Osteoblast (primary cell): ENCODE data around the gene PITX1. TPM values are rescaled to one million over a fixed set of nuclear protein-coding genes. Genes with fewer than 3 reads are reported as not detected.

Experiments
- DNase-seq: peaks from one replicate; pipeline ENCODE4 v3.0.0; 2011; ENCODE audit warnings: low spot score, mixed read lengths; ENCODE audit not compliant: insufficient read length; ENCODE audit errors: missing footprints
- H2AFZ ChIP-seq: 2 replicates; pipeline ENCODE4 v1.6.0; 2011; ENCODE audit warnings: mild to moderate bottlenecking, low read length
- H3K27ac ChIP-seq: 2 replicates; pipeline ENCODE4 v1.5.1; 2011; ENCODE audit warnings: mild to moderate bottlenecking, low read depth, low read length, moderate library complexity
- H3K27me3 ChIP-seq: 2 replicates; pipeline ENCODE4 v1.6.0; 2012; ENCODE audit warnings: mild to moderate bottlenecking, control low read depth, inconsistent platforms, low read length, moderate library complexity; ENCODE audit not compliant: insufficient read depth
- H3K36me3 ChIP-seq: 2 replicates; pipeline ENCODE4 v1.5.1; 2011; ENCODE audit warnings: mild to moderate bottlenecking, low read length, control low read depth, moderate library complexity; ENCODE audit not compliant: insufficient read depth
- H3K4me1 ChIP-seq: 2 replicates; pipeline ENCODE4 v1.5.1; 2011; ENCODE audit warnings: mild to moderate bottlenecking, low read length, control low read depth, moderate library complexity; ENCODE audit not compliant: insufficient read depth
- H3K4me2 ChIP-seq: 2 replicates; pipeline ENCODE4 v1.6.0; 2011; ENCODE audit warnings: mild to moderate bottlenecking, low read length; ENCODE audit not compliant: insufficient read depth
- H3K4me3 ChIP-seq: fragments of 200-600 bp; sonication (generic); 3 replicates; pipeline ENCODE4 v1.5.1; 2012; ENCODE audit warnings: mild to moderate bottlenecking, low read length, inconsistent platforms; ENCODE audit not compliant: insufficient read depth
- H3K79me2 ChIP-seq: 2 replicates; pipeline ENCODE4 v1.6.0; 2012; ENCODE audit warnings: mild to moderate bottlenecking, low read length, control low read depth, inconsistent platforms; ENCODE audit not compliant: insufficient read depth
- H3K9me3 ChIP-seq: 2 replicates; pipeline ENCODE4 v1.5.1; 2011; ENCODE audit warnings: low read depth, low read length, control low read depth
- H4K20me1 ChIP-seq: 2 replicates; pipeline ENCODE4 v1.6.0; 2012; ENCODE audit warnings: mild to moderate bottlenecking, low read length, control low read depth; ENCODE audit not compliant: insufficient read depth
- total RNA-seq: library from RNA; depleted of rRNA; stranded (reverse); fragments of >200 nt; gene quantifications from 2 replicates; pipeline ENCODE4 v1.2.3, GENCODE V29; 2012
- TF ChIP-seq, protein P1 (sequence below): IDR thresholded peaks from 2 replicates; pipeline ENCODE4 v1.5.1; 2011; ENCODE audit warnings: mild to moderate bottlenecking, low read depth, low read length, moderate library complexity; ENCODE audit errors: extremely low read depth

PITX1 gene
- total RNA-seq, 1 donor, result 9.8 TPM

DNA sequence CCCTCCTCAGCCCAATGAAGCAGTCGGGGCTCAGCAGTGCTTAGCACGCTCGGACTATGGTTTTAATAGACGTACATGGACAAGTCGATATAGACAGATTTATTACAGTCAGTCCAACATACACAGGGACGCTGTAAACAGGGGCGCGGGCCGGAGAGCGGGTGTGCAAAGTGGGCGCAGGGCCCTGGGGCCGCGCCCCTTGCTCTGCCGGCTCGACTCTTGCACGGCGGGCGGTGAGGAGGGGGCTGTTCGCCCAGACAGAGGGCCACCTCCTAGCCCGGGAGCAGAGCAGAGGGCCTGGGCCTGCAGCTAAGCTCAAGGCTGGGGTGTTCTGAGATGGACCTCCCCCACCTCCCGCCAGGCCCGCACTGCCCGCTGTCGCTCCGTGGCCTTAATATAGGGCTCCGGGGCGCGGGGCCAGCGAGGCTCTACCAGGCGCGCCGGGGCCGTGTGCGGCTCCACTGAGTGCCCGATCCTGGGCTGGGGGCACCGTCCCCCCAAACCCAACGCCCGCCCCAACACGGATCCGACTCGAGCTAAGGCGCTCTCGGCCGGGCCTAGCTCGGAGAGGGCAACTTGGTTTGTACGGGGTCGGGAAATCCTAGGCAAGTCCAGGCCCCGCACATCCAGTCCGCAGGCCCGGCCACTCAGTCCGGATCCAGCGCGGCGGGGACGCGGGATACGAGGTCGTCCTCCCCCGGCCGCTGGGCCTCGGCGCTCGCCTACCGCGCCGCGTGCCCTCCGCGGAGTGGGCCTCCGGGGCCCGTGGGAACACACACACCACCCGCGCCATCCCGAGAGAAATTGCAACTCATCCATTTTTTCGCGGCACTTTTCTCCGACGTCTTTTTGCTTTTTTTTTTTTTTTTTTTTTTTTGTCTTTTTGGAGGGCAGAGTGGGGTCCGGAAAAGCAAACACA lies 6.1 kb downstream of the PITX1 start:
- Histone ChIP-seq H3K79me2 (peaks cover 74% of the 10 kb centered on the region), H3K4me1 (peaks cover 3% of the 10 kb centered on the region), H3K9me3 (no peaks in the 10 kb centered on the region), H2AFZ (no peak overlapping the region), H3K27ac (no peak overlapping the region), H4K20me1 (no peaks in the 10 kb centered on the region), H3K36me3 (peaks cover 13% of the 10 kb centered on the region), H3K27me3 (no peaks in the 10 kb centered on the region), H3K4me2 (no peak overlapping the region), H3K4me3 (no peak overlapping the region)
- peak; percentile 51 for DNase-seq
- TF ChIP-seq, protein P1, sequence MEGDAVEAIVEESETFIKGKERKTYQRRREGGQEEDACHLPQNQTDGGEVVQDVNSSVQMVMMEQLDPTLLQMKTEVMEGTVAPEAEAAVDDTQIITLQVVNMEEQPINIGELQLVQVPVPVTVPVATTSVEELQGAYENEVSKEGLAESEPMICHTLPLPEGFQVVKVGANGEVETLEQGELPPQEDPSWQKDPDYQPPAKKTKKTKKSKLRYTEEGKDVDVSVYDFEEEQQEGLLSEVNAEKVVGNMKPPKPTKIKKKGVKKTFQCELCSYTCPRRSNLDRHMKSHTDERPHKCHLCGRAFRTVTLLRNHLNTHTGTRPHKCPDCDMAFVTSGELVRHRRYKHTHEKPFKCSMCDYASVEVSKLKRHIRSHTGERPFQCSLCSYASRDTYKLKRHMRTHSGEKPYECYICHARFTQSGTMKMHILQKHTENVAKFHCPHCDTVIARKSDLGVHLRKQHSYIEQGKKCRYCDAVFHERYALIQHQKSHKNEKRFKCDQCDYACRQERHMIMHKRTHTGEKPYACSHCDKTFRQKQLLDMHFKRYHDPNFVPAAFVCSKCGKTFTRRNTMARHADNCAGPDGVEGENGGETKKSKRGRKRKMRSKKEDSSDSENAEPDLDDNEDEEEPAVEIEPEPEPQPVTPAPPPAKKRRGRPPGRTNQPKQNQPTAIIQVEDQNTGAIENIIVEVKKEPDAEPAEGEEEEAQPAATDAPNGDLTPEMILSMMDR, result no peak

DNA sequence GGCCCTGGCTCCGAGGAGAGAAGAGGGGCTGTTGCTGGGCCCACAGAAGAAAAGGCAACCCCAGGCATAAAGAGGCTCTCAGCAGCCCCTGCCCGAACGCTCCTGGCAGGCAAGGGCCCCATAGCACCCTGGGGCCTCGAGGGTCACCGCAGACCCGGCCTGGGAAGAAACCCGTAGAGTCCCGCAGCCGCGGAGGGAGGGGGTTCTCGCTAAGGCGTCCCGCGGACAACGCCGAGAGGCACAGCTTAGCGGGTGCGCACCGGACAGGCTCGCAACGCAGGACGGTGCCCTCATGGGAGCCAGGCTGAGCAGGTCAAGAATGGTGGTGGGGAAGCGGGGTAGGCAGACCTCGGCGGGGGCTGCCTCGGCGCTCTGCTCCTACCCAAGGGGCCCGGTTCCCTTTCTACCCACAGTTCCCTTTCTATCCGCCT lies 6.7 kb downstream of the PITX1 start:
- TF ChIP-seq, protein P1, result no peak
- no peak overlapping the region for H3K27ac ChIP-seq
- no peaks in the 10 kb centered on the region for H4K20me1 ChIP-seq
- no peak overlapping the region for H3K4me3 ChIP-seq
- no peaks in the 10 kb centered on the region for H3K9me3 ChIP-seq
- H3K27me3 ChIP-seq, result no peaks in the 10 kb centered on the region
- peaks cover 3% of the 10 kb centered on the region for H3K4me1 ChIP-seq
- DNase-seq, result peak; percentile 84
- H3K79me2 ChIP-seq, result peaks cover 67% of the 10 kb centered on the region
- H3K36me3 ChIP-seq, result peaks cover 13% of the 10 kb centered on the region
- no peak overlapping the region for H2AFZ ChIP-seq
- H3K4me2 ChIP-seq, result no peak overlapping the region

DNA sequence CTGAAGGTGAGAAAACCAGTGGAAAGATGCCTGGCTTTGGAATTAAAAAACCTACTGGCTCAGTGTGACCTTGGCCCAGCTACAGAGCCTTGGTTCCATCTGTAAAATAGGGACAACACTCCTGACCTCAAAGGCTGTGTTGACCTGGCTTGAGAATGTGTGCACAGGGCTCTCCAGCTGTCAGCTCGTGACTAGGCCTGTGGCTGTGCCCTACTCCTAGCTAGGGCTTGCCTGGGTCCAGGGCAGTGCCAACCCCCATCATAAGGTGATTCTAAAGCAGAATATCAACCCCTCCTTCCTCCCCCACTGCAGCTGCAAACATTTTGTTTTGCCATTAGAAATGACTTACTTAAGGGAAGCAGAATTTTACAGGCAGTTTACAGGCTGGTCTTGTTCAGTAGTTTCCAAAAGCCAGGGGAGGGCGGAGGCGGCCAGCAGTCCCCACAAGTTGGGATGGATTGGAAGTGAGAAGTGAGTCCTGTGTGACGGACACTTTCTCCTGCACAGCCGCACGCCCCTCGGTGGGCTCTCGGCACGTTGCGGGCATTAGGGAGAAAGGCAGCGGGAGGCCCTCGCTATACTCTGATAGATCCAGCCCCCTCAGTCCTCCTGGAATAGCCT lies 7.3 kb downstream of the PITX1 start:
- peaks cover 13% of the 10 kb centered on the region for H3K36me3 ChIP-seq
- H3K27ac ChIP-seq, result no peak overlapping the region
- DNase-seq, result peak; percentile 66
- no peak overlapping the region for H3K4me2 ChIP-seq
- TF ChIP-seq, protein P1, result no peak
- H4K20me1 ChIP-seq, result no peaks in the 10 kb centered on the region
- no peak overlapping the region for H3K4me3 ChIP-seq
- H3K79me2 ChIP-seq, result peaks cover 62% of the 10 kb centered on the region
- H2AFZ ChIP-seq, result no peak overlapping the region
- peaks cover 3% of the 10 kb centered on the region for H3K4me1 ChIP-seq
- H3K27me3 ChIP-seq, result no peaks in the 10 kb centered on the region
- no peaks in the 10 kb centered on the region for H3K9me3 ChIP-seq
